H1 (cell line): Measurements from ENCODE around the gene SCYL2. TPM values are rescaled to one million over a fixed set of nuclear protein-coding genes. Genes with fewer than 3 reads are reported as not detected.

Source experiments
- GTF2F1 ChIP-seq: IDR thresholded peaks from 2 replicates; pipeline ENCODE4 v1.6.1; 2012; ENCODE audit warnings: low read depth, low read length, improper control_type of control experiment, borderline replicate concordance
- RBBP5 ChIP-seq: IDR thresholded peaks from 2 replicates; pipeline ENCODE4 v1.7.1; 2012; ENCODE audit warnings: low read depth, mild to moderate bottlenecking, inconsistent platforms, low read length, moderate library complexity, borderline replicate concordance
- polyA plus RNA-seq, 7 experiments: library from polyadenylated mRNA; depleted of rRNA in 3 of 7; stranded (reverse) in 5 of 7; unstranded in 2 of 7; fragments of >200 nt in 5 of 7; fragments of 200-250 nt in 2 of 7; gene quantifications; 1 replicate in 5 of 7; 2 replicates in 1 of 7; 4 replicates in 1 of 7; pipeline versions ENCODE4 v1.2.1 to v1.2.3, GENCODE V29; 2011 to 2013; ENCODE audit warnings: missing spikeins in 2 of 7, mixed read lengths in 2 of 7
- total RNA-seq: library from RNA; stranded (reverse); fragmentation: NEBNext Ultra II Directional; extraction: Animal tissue kit (Norgen Biotek cat#: 25700); gene quantifications from 2 replicates; pipeline ENCODE4 v1.2.1, GENCODE V29; 2021
- TF ChIP-seq, protein P1 (sequence below): IDR thresholded peaks from 2 replicates; pipeline ENCODE4 v1.6.1; 2011; ENCODE audit warnings: low read length, improper control_type of control experiment

SCYL2 gene
- total and polyA plus RNA-seq, 2 of the 8 experiments (the other 6 are each of a cell fraction or from before 2014, with no cell fraction given): 8.9 to 48.7 TPM

DNA sequence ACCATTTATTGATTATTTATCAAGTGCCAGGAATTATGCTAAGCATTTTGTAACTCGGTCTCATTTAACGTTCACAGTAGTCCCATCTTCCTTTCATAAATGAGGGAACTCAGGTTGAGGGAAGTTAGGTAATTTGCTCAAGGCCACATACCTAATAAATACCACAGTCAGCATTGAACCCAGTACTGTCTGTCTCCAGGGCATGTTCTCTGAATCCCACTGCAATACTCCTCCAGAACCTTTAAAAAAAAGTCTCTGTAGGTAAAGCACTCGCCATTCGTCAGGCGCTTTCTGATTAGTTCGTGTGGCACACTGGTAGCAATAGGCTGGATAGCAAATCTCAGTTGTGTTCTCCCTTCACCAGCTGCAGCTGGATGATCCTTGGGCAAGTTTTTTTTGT is 104.2 kb downstream of the SCYL2 start (continued):
- TF ChIP-seq, protein P1, sequence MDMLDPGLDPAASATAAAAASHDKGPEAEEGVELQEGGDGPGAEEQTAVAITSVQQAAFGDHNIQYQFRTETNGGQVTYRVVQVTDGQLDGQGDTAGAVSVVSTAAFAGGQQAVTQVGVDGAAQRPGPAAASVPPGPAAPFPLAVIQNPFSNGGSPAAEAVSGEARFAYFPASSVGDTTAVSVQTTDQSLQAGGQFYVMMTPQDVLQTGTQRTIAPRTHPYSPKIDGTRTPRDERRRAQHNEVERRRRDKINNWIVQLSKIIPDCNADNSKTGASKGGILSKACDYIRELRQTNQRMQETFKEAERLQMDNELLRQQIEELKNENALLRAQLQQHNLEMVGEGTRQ: no peak
- TF ChIP-seq RBBP5: no peak
- TF ChIP-seq GTF2F1: no peak
